OCI-M1 (cell line): ENCODE results near the gene CLCA2.

Experiments used
- DNase-seq: peaks from one replicate; lab custom pipeline; 2025; lab: John Stamatoyannopoulos, UW

The CLCA2 gene

DNA sequence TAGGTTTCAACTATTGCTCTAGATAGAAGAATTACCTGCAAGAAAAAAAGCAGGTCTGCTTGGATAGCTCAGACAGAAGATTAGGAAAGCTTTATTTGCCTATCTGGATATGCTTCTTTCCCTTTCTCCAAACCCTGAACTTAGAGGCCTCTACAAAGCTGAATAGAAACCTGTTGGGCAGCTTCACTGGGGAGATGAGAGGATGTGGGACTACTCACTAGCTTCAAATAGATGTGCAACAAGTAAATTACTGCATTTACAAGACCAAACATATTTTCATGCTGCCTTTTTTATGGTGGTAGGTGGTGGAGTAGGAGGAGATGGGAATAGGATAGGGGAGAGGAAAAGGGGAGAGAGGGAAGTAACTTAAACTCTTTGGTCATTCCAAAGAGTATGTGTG lies 6.4 kb downstream of the CLCA2 start:
- no peak for DNase-seq

DNA sequence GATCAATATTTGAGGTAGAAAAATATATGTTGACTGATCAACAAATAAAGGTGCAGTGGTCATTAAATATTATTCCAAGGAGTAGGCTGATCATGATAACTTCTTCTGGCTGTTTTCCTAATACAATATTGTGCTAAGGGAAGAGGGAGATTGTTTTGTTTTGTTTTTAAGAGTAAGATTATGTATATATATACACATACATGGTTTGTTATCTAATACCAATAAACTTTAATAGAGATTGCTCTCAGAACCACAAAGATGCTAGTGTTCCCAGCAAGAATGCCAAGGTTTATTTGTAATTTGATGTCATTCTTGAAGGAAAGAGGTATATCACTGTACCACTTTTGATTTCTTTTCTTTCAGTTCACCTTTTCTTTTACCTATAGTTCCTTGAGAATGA lies 10.1 kb downstream of the CLCA2 start:
- no peak for DNase-seq

DNA sequence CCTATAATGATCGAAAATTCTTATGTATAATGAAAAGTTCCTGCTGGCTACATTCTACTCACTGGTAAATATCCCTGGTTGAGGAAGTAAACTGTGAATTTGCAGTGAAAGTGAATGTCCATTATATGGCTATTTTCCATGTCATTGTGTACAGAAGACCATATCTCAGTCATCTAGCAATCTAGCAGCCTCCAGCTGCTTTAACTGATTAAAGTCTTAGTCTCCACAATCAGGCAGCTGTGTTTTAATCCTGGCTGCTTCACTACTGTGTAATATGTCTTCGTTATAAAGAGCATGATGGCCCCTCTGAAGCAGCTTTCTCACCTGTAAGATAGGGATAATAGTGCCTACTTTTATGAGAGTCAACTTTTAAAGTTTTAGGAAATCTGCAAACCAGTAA lies 11.4 kb downstream of the CLCA2 start:
- DNase-seq: peak; percentile 69

DNA sequence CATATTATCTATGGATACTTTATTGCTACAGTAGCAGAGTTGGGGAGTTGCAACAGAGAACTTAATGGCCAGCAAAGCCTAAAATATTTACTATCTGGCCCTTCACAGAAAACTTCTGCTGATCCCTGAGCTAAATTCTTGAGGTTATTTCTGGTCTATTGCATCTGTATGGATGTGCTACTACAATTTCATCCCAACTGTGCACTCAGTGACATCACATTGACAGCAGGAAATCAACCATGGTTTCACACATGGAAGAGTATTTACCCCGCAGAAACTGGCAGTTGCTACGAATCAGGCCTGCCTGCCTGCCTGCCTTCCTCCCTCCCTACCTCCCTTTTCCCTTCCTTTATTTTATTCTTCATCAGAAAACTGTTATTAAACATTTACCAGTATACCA lies 12.1 kb downstream of the CLCA2 start:
- DNase-seq: no peak

DNA sequence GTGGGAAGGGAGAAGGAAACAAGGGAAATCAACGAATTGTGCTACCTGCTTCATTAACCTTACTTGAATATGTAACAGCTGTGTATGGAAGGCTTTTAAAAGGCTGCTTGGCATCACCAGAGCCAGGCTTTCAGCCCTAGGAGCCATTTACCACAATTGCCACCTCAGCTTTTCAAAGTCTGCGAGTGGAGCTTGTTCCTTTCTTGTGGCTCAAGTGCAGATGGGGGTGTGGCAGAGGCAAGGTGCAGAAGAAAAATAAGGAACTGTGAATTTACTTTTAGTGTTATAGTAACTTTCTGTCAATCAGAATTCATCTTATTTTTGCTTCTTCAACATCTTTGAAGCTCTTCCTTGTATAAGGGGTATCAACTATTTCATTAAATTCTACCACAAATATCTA lies 17.6 kb downstream of the CLCA2 start:
- DNase-seq: peak; percentile 27

DNA sequence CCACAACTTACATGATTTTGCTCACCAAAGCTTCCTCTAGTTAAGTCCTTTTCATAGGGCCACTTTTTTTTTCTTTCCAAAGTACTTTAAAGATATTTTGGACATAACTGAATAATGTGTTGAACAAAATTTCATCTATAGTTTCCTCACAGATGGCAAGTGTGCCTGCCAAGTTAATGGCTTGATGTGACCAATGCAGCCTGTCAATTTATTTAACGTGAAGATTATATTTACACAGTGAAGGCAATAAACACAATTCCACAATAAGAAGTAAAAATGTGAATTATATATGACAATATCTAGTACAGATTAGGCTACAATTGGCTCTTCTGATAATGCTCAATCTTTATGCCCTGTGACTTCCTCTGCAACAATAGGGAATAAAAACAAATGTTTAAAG lies 18.0 kb downstream of the CLCA2 start:
- no peak for DNase-seq

DNA sequence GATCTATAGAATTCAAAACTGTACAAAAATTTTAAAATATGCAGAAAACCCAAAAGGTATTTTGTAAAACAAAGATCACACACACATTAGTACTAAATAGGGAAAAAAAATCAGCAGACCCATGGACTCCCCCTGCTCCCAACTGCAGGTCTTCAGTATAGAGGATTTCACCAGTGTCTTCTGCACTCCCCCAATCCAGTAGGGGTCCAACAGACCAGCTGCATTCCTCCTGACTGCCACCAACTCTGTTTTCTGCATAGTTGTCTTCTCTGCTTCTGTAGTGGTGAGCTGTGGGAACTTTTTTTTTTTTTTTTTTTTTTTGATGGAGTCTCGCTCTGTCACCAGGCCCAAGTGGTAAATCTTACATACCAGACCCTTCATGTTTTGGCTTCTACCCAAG lies 21.9 kb downstream of the CLCA2 start:
- no peak for DNase-seq

DNA sequence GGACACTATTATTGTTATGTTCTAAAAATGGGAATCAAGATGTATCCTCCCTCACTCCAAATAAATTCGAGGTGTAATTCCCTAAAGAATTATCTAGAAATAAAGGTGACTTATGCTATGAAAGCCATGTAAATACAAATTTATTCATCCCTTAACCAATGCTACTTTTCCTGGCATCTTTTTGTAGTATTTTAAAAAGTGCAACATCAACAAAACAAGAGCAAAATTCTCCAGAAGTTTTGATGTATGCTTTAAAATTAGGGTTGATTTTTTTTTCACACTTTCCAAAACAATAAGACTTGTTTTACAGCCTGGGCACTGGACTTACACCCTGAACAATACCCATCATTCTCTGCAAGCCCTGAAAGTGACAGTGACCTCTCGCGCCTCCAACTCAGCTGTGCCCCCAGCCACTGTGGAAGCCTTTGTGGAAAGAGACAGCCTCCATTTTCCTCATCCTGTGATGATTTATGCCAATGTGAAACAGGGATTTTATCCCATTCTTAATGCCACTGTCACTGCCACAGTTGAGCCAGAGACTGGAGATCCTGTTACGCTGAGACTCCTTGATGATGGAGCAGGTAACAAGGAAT lies 23.3 kb downstream of the CLCA2 start:
- no peak for DNase-seq

DNA sequence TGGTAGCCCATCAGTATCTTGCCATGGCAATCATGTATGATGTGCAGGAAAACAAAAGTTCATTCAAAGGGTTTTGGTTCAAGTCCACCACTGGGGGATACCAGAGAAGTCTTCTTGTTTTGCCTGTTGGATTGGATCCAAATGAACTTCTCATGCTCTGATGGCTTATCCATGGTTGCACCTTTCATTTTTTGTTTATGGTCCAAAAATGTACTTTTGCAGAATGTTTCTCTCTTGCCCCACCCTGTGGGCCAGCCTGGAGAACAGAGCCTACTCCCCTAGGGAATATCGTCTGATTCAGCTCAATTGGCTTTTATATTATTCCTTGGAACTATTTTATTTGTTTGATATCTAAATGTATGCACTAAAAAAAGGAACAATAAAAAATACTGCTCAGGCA lies 24.7 kb downstream of the CLCA2 start:
- DNase-seq: peak; percentile 80

DNA sequence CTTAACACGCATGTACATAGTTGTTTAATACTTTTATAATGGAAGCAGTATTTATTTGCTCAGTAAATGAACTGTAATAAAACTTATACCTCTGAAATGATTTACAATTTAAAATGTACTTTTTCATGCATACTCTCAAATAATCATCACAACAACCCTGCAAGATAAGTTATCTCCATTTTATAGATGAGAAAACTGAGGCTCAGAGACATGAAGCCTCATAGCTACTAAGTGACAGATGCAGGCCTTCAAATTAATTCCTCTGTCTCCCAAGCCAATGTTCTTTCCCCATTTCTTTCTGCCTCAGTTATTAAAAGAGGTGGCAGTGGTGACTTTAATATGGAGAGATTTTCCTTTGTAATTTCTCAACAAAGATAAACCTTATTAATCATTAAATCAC lies 25.1 kb downstream of the CLCA2 start:
- no peak for DNase-seq

DNA sequence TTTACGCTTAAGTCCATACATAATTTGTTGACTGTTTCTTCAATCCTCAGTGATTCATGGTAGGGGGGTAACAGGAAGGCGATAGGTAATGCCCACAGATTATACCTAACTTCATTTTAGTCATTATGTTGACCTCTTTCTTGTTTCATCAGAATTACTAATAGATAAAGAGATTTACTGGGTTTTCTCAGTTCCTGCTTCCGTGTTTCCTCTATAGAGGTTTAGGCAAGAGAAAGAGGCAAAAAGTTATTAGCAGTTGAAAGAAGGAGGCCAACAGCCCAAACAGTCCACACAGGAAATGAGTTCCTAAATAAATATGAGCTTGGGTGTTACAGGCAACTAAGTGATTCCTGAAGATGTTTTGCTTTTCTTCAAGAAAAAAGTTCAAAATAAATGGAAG lies 26.9 kb downstream of the CLCA2 start:
- no peak for DNase-seq

DNA sequence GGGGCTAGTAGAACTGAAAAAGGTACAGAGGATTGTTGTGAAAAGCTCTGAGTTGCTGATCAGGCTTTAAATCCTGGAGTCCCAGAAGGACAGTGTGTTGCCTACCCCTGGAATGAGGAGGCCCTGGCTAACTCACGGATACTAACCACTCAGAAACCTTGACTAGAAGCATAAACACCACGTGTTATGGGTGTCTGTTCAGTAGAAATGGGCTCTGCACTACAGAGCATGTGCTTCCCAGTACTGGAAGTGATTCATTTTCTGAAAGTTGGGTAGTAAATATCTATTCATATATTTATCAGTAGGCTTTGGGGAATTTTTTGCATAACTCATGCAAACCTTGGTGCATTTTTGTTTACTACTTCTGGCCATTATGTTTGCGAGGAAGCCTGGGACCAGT lies 29.7 kb downstream of the CLCA2 start:
- DNase-seq: no peak

DNA sequence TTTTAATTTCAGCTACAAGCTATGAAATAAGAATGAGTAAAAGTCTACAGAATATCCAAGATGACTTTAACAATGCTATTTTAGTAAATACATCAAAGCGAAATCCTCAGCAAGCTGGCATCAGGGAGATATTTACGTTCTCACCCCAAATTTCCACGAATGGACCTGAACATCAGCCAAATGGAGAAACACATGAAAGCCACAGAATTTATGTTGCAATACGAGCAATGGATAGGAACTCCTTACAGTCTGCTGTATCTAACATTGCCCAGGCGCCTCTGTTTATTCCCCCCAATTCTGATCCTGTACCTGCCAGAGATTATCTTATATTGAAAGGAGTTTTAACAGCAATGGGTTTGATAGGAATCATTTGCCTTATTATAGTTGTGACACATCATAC lies 31.1 kb downstream of the CLCA2 start:
- DNase-seq: peak; percentile 83

DNA sequence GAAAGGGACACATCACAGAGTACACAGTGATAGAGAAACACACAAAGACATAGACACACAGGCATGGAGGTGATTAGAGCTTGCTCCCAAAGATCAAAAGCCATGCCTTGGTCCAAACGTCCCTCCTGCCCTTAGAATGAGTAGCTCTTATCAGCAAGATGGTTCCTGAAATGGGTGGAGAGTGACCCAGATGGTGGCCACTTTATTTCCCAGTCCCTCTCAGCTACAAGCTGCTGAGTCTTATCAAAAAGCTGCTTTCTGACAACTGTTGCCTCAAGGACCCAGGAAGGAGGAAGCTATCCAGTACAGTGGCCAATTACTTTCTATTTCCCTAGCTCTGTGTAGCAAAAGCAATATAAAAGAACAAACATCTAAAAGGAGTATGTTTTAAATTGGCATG lies 37.0 kb downstream of the CLCA2 start:
- peak; percentile 90 for DNase-seq

DNA sequence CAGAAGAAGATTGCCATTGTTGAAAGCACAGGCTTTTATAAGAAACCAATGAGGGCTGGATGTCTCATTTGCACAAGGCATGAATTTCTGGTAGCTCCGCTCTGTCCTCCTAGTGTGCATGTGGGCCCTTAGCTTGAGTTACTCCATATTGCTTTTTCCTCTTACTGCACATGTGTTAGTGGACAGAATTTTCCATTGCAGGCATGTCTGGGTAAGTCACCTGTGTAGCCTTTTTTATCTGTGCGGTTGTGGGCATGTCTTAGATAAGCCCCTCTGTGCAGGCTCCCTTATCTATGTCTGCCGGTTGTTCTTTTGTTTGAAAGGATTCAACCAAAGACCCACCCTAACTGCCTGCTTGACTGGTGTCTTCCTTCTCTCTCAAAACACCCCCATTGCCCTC lies 37.5 kb downstream of the CLCA2 start:
- peak; percentile 92 for DNase-seq

DNA sequence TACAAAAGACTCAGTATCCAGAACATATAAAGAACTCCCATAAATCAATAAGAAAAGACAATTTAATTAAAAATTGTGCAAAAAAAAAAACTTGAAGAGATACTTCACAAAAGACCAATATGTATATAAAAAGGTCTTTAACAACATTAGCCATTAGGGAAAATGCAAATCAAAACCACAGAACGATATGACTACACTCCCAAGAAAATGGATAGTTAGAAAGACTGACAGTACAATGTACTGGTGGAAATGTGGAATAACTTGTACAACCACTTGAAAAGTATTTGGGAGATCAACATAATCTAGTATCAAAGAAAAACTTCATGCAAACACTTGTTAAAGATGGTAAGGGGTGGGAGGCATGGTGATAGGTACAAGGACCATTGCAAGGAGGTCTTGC lies 40.8 kb downstream of the CLCA2 start:
- no peak for DNase-seq

DNA sequence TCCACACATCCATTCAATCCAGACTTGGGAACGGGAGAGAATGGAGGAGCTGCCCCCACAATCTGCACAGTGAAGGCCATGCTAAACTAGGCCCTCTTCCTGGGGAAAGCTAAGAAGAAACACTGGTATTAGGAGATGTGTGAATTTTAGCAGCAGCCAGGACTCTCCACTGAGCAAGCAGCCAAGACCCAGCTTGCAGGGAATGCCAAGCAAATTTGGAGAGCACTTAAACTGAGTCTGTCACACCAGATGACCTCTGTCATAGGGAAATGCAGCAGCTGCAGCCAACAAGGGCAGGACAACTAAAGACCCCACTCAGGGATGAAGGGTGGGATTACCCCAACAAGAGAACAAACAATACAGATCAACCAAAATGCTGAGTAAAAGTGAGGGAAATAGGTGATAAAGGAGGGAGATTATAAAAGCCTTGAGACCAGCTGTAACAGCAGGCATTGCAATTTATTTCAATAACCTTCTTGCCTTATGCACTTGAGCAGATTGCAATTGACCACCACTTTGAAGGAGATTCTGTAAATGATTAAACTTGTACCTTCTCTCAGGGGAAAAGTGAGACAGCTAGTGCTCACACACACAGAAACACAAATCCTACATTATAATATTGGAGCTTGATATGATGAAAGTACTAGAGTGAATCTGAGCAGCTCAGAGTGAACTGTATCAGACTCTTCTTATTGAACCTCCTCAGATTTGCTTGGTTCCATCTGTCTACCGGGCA lies 42.3 kb downstream of the CLCA2 start:
- DNase-seq: no peak

DNA sequence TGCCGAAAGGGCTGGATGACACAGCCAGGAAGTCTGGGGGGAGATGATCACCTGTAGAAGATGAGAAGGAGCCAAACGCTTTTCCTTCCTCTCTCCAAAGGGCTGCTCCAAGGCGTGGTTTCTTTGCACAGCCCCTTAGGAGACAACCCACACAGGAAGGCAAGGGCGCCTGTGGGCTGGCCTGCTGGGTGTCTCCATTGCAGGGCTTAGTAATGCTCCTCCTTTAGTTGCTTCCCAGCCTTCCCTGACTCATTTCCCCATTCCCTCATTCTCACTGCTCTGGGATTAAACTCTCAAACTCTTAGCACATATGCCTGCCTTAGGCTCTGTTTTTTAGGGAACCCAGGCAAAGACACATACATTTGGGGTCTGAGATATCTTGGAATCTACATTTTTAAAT lies 43.0 kb downstream of the CLCA2 start:
- DNase-seq: no peak

DNA sequence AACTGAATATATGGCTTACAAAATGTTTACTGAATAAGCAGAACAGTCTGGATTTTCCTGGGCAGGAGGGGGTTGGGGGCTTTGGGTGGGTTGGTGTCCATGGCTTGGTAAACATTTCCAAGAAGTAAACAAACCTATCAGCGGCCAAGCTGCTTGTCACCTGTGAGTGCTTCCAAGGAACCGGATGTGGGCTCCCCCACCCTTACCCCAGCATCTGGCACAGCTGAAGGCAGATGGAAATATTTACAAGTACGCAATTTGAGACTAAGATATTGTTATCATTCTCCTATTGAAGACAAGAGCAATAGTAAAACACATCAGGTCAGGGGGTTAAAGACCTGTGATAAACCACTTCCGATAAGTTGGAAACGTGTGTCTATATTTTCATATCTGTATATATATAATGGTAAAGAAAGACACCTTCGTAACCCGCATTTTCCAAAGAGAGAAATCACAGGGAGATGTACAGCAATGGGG lies 44.6 kb downstream of the CLCA2 start, which contains the start of gene CLCA1:
Gene CLCA1, plus strand, starts transcription at position 427 of the 477 bp plus-strand sequence. Its CDS starts 45 bp downstream, at position 472.
- DNase-seq: no peak

DNA sequence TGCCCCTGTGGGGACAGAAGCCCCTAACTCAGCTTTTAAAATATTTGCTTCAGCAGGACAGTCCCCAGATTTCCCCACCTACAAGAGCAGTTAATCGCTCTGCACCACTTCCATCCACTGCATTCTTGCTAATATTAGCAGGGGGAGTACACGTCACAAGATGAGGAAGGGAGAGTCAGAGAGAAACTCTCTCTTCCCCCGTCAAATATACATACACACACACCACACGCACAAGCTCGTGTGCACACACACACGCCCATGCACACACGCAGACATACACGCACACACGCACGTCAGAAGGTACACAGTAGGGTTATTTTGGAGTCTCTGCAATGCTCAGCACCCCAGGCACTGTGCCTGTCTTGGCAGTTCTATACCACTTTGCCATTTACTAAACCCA lies 46.9 kb downstream of the CLCA2 start:
- DNase-seq: no peak

DNA sequence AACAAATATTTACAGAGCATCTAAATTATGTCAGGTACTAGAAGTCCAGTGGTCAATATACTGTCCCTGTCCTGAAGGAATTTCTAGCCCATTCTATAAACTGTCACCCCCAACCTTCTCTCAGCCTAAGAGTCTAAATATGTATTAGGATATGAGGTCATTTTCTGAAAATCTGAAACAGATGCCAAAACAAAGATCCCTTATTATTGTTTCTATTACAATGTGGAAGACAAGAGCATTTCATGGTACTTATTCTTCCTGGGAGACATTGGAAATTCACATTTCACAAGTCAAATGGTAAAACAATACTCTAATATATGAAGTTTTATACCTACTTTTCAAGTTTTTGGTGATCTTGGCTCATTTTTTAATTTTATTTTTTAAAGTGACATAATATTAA lies 47.3 kb downstream of the CLCA2 start:
- no peak for DNase-seq

DNA sequence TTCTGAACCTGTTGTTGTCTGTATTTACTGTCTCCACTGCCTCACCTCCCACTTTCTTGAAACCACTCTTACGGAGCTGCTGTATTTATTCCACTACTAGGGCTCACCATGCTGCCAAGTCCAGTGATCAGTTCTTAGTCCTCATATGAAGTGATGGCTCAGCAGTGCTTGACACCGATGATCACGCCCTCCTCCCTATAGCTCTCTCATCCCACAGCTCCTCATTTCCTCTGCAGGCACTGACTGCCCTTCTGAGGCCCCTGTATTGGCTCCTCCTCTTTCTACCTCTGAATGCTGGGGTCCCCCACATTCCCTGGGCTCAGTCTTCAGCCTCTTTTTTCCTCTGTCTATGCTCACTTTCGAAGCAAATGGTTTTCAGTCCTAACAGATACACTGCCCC lies 48.2 kb downstream of the CLCA2 start:
- DNase-seq: no peak

DNA sequence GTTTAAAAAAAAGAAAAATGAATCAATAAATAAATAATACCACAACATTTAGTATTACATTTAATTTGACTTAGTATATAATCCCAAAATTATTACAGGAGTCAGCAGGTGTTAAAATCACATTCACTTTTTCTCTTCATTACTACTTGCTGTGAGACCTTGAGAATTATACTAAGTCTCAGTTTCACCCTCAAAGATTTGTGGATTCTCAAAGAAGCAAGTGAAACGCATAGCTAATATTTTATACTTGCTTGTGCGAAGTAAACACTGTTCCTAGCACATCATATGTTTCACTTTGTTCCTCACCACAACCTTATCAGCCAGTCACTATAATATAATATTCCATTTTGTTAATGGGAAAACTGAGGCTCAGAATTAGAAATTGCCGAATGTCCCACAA lies 48.8 kb downstream of the CLCA2 start:
- DNase-seq: no peak

DNA sequence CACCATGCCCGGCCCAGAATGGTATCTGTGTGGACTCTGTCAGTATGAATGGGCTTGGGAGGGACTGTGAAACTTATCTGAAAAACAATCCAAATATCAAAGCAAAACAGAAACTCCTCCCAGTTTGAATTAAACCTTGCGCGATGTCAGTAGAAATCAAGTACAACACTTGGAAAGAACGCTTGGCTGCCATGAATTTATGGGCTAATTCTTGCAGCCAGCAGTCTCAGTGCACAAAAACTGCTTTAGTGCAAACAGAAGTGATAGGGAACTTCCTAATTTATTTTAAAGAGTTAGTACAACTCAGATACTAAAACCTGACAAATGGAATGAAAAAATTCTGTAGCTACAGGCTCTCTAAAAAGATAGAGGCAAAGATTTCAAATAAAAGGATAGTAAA lies 53.3 kb downstream of the CLCA2 start:
- DNase-seq: no peak
